WTC11 (cell line): ENCODE results near the gene HYPK.

Experiments
- CTCF ChIP-seq: fragments of 200-600 bp; IDR thresholded peaks from 2 replicates; pipeline ENCODE4 v1.8.0; 2022; ENCODE audit warnings: antibody characterized with exemption
- ELF4 ChIP-seq: sonication (generic); formaldehyde crosslinking; IDR thresholded peaks from 2 replicates; pipeline ENCODE4 v1.8.1; 2022; ENCODE audit warnings: low read depth, mild to moderate bottlenecking, moderate library complexity, missing genetic modification reagents
- ETV6 ChIP-seq: sonication (generic); formaldehyde crosslinking; IDR thresholded peaks from 2 replicates; pipeline ENCODE4 v1.8.1; 2022; ENCODE audit warnings: mild to moderate bottlenecking, missing genetic modification reagents
- FOXK1 ChIP-seq: sonication (generic); formaldehyde crosslinking; IDR thresholded peaks from 2 replicates; pipeline ENCODE4 v1.8.0; 2022; ENCODE audit warnings: mild to moderate bottlenecking, moderate library complexity, missing genetic modification reagents
- GABPB1 ChIP-seq: sonication (generic); formaldehyde crosslinking; IDR thresholded peaks from 2 replicates; pipeline ENCODE4 v1.8.1; 2023; ENCODE audit warnings: mild to moderate bottlenecking, missing genetic modification reagents
- JAZF1 ChIP-seq: fragments of 250-450 bp; sonication (Bioruptor Pico); IDR thresholded peaks from 2 replicates; pipeline ENCODE4 v1.9.0; 2021; ENCODE audit warnings: moderate library complexity, mild to moderate bottlenecking, inconsistent platforms
- NR2C2 ChIP-seq: sonication (generic); formaldehyde crosslinking; IDR thresholded peaks from 2 replicates; pipeline ENCODE4 v1.8.0; 2022; ENCODE audit warnings: mild to moderate bottlenecking, missing genetic modification reagents
- PRRX2 ChIP-seq: fragments of 250-450 bp; sonication (Bioruptor Pico); IDR thresholded peaks from 2 replicates; pipeline ENCODE4 v1.8.0; 2021; ENCODE audit warnings: mild to moderate bottlenecking
- ZBTB21 ChIP-seq: sonication (generic); formaldehyde crosslinking; IDR thresholded peaks from 2 replicates; pipeline ENCODE4 v1.8.1; 2023; ENCODE audit warnings: mild to moderate bottlenecking, missing genetic modification reagents, borderline replicate concordance
- TF ChIP-seq, protein P1 (sequence below): sonication (generic); formaldehyde crosslinking; conservative IDR thresholded peaks from 2 replicates; pipeline ENCODE4 v1.8.1; 2022; ENCODE audit warnings: mild to moderate bottlenecking, missing genetic modification reagents
- TF ChIP-seq, protein P2 (sequence below): sonication (generic); formaldehyde crosslinking; IDR thresholded peaks from 2 replicates; pipeline ENCODE4 v1.8.0; 2023; ENCODE audit warnings: missing genetic modification reagents, mild to moderate bottlenecking, borderline replicate concordance

- TF ChIP-seq GABPB1 (CRISPR knock-in tag): no peak
- TF ChIP-seq ELF4 (CRISPR knock-in tag): no peak
- TF ChIP-seq CTCF: no peak
- TF ChIP-seq NR2C2 (CRISPR knock-in tag): no peak
- TF ChIP-seq, protein P1, sequence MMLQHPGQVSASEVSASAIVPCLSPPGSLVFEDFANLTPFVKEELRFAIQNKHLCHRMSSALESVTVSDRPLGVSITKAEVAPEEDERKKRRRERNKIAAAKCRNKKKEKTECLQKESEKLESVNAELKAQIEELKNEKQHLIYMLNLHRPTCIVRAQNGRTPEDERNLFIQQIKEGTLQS (CRISPR knock-in tag): no peak
- TF ChIP-seq JAZF1 (CRISPR knock-in tag): no peak
- TF ChIP-seq ZBTB21: no peak
- no peak for TF ChIP-seq ETV6 (CRISPR knock-in tag)
- no peak for TF ChIP-seq PRRX2 (CRISPR knock-in tag)
- TF ChIP-seq FOXK1 (CRISPR knock-in tag): no peak
- TF ChIP-seq, protein P2, sequence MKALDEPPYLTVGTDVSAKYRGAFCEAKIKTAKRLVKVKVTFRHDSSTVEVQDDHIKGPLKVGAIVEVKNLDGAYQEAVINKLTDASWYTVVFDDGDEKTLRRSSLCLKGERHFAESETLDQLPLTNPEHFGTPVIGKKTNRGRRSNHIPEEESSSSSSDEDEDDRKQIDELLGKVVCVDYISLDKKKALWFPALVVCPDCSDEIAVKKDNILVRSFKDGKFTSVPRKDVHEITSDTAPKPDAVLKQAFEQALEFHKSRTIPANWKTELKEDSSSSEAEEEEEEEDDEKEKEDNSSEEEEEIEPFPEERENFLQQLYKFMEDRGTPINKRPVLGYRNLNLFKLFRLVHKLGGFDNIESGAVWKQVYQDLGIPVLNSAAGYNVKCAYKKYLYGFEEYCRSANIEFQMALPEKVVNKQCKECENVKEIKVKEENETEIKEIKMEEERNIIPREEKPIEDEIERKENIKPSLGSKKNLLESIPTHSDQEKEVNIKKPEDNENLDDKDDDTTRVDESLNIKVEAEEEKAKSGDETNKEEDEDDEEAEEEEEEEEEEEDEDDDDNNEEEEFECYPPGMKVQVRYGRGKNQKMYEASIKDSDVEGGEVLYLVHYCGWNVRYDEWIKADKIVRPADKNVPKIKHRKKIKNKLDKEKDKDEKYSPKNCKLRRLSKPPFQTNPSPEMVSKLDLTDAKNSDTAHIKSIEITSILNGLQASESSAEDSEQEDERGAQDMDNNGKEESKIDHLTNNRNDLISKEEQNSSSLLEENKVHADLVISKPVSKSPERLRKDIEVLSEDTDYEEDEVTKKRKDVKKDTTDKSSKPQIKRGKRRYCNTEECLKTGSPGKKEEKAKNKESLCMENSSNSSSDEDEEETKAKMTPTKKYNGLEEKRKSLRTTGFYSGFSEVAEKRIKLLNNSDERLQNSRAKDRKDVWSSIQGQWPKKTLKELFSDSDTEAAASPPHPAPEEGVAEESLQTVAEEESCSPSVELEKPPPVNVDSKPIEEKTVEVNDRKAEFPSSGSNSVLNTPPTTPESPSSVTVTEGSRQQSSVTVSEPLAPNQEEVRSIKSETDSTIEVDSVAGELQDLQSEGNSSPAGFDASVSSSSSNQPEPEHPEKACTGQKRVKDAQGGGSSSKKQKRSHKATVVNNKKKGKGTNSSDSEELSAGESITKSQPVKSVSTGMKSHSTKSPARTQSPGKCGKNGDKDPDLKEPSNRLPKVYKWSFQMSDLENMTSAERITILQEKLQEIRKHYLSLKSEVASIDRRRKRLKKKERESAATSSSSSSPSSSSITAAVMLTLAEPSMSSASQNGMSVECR (CRISPR knock-in tag): no peak
Observed at GRCh38 chr15:43774062-43774461, 26.3 kb upstream of the HYPK start.
